ENCODE measurements around the gene ANO7. TPM values are rescaled to one million over a fixed set of nuclear protein-coding genes. Genes with fewer than 3 reads are reported as not detected.

ANO7 gene
- total RNA-seq, 1 experiment from 2014 or later: 0.84 TPM

DNA sequence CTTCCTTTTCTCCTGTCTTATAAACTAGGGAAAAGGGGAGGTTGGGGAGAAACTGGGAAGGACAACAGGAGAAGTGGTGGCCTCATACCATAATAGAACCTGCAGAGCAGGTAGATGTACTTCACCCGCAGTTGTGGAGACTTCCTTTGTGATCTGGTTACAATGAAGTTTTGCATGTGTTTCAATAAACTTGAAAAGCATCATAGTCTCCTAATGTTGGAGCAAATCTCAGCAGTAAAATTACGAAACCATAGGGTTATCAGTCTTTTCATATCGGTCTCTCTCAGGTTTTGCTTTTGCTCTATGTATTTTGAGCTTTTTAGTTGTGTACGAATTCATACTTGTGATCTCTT lies 30.5 kb downstream of the ANO7 start:
- peaks cover 10 to 16% of the 10 kb centered on the region in 2 experiments for H3K4me1 ChIP-seq (ENCODE audit: control insufficient read depth in 1 of 2, insufficient read depth in 2 of 2, low read length in 2 of 2)
- BruUV-seq (replicated peaks): no TSS peak
- H3K4me3 ChIP-seq (replicated peaks in 1 of 2; ENCODE audit: low read depth in 1 of 2, low read length in 2 of 2): peak overlapping the region in 1 of 2 experiments; percentile 39; a peak in 3 of 4 replicates
- H3K27ac ChIP-seq (ENCODE audit: low read depth, low read length): no peak overlapping the region
- H2AFZ ChIP-seq (ENCODE audit: low read depth, low read length, poor library complexity, severe bottlenecking): no peak overlapping the region
- no peaks in the 10 kb centered on the region for H4K20me1 ChIP-seq (ENCODE audit: insufficient read depth)
- no peaks in the 10 kb centered on the region for H3K9me2 ChIP-seq (ENCODE audit: insufficient read depth)
- no peaks in the 10 kb centered on the region for H3K9me3 ChIP-seq (ENCODE audit: control insufficient read depth in 1 of 2, insufficient read depth in 1 of 2, low read depth in 1 of 2, low read length in 2 of 2)
- H3K79me2 ChIP-seq (ENCODE audit: insufficient read depth, low read length): no peaks in the 10 kb centered on the region
- no peaks in the 10 kb centered on the region for H3K27me3 ChIP-seq (ENCODE audit: insufficient read depth, low read length)
- peak overlapping the region; percentile 64 for H3K4me2 ChIP-seq (ENCODE audit: low read length)
- no peak overlapping the region for H3K9ac ChIP-seq (ENCODE audit: low read length)
- ATAC-seq (no peak), DNase-seq (ENCODE audit: low read depth, low spot score) (no peak)
- RAD21 ChIA-PET (ENCODE audit: low non-redundant PET in 1 of 2, low total read pairs in 2 of 2, uncharacterized antibody in 2 of 2, unreplicated experiment in 2 of 2): no interaction called here
- CTCF ChIA-PET: interaction anchor here (0.8 kb wide), 1 partner anchor 305 kb away, joined by 3 read pairs; no protein-coding TSS in a partner anchor
- POLR2A ChIA-PET: no interaction called here
- TF ChIP-seq CEBPB (IDR thresholded peaks at IDR 0.05; ENCODE audit: low read depth) (no peak), EGR1 (IDR thresholded peaks at IDR 0.05; ENCODE audit: low read depth) (no peak), EZH2phosphoT487 (IDR thresholded peaks at IDR 0.05; ENCODE audit: borderline replicate concordance) (no peak), YY1 (IDR thresholded peaks at IDR 0.05; ENCODE audit: extremely low read depth, insufficient replicate concordance, low read depth, low read length) (no peak), FOSL1 (IDR thresholded peaks at IDR 0.05; ENCODE audit: low read depth) (no peak), SP1 (IDR thresholded peaks at IDR 0.05; ENCODE audit: low read depth) (no peak), RAD21 (IDR thresholded peaks at IDR 0.05; ENCODE audit: low read depth) (no peak), ZNF274 (IDR thresholded peaks at IDR 0.05; ENCODE audit: low read depth, low read length) (no peak), ZFX (IDR thresholded peaks at IDR 0.05) (no peak), SRF (IDR thresholded peaks at IDR 0.05; ENCODE audit: low read depth) (no peak), JUND (IDR thresholded peaks at IDR 0.05) (no peak), ELF1 (IDR thresholded peaks at IDR 0.05; ENCODE audit: borderline replicate concordance, low read depth) (no peak), EZH2 (IDR thresholded peaks at IDR 0.05) (no peak), TCF7L2 (IDR thresholded peaks at IDR 0.05; ENCODE audit: borderline replicate concordance, extremely low read depth, insufficient read depth, insufficient read length) (no peak)
- TF ChIP-seq, protein P1, sequence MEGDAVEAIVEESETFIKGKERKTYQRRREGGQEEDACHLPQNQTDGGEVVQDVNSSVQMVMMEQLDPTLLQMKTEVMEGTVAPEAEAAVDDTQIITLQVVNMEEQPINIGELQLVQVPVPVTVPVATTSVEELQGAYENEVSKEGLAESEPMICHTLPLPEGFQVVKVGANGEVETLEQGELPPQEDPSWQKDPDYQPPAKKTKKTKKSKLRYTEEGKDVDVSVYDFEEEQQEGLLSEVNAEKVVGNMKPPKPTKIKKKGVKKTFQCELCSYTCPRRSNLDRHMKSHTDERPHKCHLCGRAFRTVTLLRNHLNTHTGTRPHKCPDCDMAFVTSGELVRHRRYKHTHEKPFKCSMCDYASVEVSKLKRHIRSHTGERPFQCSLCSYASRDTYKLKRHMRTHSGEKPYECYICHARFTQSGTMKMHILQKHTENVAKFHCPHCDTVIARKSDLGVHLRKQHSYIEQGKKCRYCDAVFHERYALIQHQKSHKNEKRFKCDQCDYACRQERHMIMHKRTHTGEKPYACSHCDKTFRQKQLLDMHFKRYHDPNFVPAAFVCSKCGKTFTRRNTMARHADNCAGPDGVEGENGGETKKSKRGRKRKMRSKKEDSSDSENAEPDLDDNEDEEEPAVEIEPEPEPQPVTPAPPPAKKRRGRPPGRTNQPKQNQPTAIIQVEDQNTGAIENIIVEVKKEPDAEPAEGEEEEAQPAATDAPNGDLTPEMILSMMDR (IDR thresholded peaks at IDR 0.05 in 2 of 3, conservative IDR thresholded peaks at IDR 0.05 in 1 of 3; ENCODE audit: borderline replicate concordance in 1 of 3, insufficient read depth in 1 of 3, low read depth in 2 of 3, low read length in 2 of 3): no peak
- TF ChIP-seq, protein P2, sequence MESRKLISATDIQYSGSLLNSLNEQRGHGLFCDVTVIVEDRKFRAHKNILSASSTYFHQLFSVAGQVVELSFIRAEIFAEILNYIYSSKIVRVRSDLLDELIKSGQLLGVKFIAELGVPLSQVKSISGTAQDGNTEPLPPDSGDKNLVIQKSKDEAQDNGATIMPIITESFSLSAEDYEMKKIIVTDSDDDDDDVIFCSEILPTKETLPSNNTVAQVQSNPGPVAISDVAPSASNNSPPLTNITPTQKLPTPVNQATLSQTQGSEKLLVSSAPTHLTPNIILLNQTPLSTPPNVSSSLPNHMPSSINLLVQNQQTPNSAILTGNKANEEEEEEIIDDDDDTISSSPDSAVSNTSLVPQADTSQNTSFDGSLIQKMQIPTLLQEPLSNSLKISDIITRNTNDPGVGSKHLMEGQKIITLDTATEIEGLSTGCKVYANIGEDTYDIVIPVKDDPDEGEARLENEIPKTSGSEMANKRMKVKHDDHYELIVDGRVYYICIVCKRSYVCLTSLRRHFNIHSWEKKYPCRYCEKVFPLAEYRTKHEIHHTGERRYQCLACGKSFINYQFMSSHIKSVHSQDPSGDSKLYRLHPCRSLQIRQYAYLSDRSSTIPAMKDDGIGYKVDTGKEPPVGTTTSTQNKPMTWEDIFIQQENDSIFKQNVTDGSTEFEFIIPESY (IDR thresholded peaks at IDR 0.05; ENCODE audit: extremely low read depth, insufficient replicate concordance, low read length): no peak
- TF ChIP-seq, protein P3, sequence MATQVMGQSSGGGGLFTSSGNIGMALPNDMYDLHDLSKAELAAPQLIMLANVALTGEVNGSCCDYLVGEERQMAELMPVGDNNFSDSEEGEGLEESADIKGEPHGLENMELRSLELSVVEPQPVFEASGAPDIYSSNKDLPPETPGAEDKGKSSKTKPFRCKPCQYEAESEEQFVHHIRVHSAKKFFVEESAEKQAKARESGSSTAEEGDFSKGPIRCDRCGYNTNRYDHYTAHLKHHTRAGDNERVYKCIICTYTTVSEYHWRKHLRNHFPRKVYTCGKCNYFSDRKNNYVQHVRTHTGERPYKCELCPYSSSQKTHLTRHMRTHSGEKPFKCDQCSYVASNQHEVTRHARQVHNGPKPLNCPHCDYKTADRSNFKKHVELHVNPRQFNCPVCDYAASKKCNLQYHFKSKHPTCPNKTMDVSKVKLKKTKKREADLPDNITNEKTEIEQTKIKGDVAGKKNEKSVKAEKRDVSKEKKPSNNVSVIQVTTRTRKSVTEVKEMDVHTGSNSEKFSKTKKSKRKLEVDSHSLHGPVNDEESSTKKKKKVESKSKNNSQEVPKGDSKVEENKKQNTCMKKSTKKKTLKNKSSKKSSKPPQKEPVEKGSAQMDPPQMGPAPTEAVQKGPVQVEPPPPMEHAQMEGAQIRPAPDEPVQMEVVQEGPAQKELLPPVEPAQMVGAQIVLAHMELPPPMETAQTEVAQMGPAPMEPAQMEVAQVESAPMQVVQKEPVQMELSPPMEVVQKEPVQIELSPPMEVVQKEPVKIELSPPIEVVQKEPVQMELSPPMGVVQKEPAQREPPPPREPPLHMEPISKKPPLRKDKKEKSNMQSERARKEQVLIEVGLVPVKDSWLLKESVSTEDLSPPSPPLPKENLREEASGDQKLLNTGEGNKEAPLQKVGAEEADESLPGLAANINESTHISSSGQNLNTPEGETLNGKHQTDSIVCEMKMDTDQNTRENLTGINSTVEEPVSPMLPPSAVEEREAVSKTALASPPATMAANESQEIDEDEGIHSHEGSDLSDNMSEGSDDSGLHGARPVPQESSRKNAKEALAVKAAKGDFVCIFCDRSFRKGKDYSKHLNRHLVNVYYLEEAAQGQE (IDR thresholded peaks at IDR 0.05; ENCODE audit: low read depth): no peak
- TF ChIP-seq, protein P4, sequence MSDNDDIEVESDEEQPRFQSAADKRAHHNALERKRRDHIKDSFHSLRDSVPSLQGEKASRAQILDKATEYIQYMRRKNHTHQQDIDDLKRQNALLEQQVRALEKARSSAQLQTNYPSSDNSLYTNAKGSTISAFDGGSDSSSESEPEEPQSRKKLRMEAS (IDR thresholded peaks at IDR 0.05): no peak
- H3K36me3 ChIP-seq (ENCODE audit: control insufficient read depth in 1 of 2, insufficient read depth in 2 of 2, low read length in 2 of 2): no peaks in the 10 kb centered on the region
- intact Hi-C loops (cut with micrococcal nuclease): no loop called here
